GM10847 (cell line): ENCODE measurements around the gene VWA3A.

ENCODE experiments used
- POLR2A ChIP-seq: IDR thresholded peaks from 2 replicates; pipeline ENCODE4 v1.6.1; 2011; ENCODE audit not compliant: insufficient read length; ENCODE audit errors: extremely low read depth

VWA3A gene

GRCh38 chr16:22075776-22076175 lies 16.6 kb upstream of the VWA3A start:
- TF ChIP-seq POLR2A: no peak

- TF ChIP-seq POLR2A: no peak
Observed at GRCh38 chr16:22077700-22078313, 14.5 kb upstream of the VWA3A start.

GRCh38 chr16:22078656-22079055 lies 13.7 kb upstream of the VWA3A start:
- no peak for TF ChIP-seq POLR2A

GRCh38 chr16:22081050-22081449 lies 11.3 kb upstream of the VWA3A start:
- no peak for TF ChIP-seq POLR2A

- no peak for TF ChIP-seq POLR2A
Observed at GRCh38 chr16:22086440-22086839, 5.9 kb upstream of the VWA3A start.

GRCh38 chr16:22088642-22089041 lies 3.7 kb upstream of the VWA3A start:
- TF ChIP-seq POLR2A: no peak

GRCh38 chr16:22089910-22090309 lies 2.4 kb upstream of the VWA3A start:
- TF ChIP-seq POLR2A: no peak

- no peak for TF ChIP-seq POLR2A
Observed at GRCh38 chr16:22091721-22092120, 620 bp upstream of the VWA3A start.

- no peak for TF ChIP-seq POLR2A
Observed at GRCh38 chr16:22093331-22093730, 990 bp downstream of the VWA3A start.

- no peak for TF ChIP-seq POLR2A
Observed at GRCh38 chr16:22093996-22094395, 1.7 kb downstream of the VWA3A start.

- TF ChIP-seq POLR2A: no peak
Observed at GRCh38 chr16:22098405-22099255, 6.3 kb downstream of the VWA3A start.

GRCh38 chr16:22099256-22099975 lies 7.1 kb downstream of the VWA3A start:
- TF ChIP-seq POLR2A: no peak

GRCh38 chr16:22103441-22103840 lies 11.1 kb downstream of the VWA3A start:
- TF ChIP-seq POLR2A: no peak

- no peak for TF ChIP-seq POLR2A
Observed at GRCh38 chr16:22109258-22109898, 17.0 kb downstream of the VWA3A start.

GRCh38 chr16:22116095-22116700 lies 23.9 kb downstream of the VWA3A start:
- TF ChIP-seq POLR2A: no peak
